Stimulated activated naive CD4-positive, alpha-beta T cell treated with Interleukin-2 at 50 U/mL for 16 hours (primary cell): Measurements from ENCODE around the gene ACTN3.
"Not testable (repeated sequence)": the region's sequence is repeated elsewhere in the genome, so short reads cannot be mapped to it uniquely, and the experiment has no call there.

ENCODE experiments used
- DNase-seq: peaks from one replicate; lab custom pipeline; 2025; lab: John Stamatoyannopoulos, UW

The ACTN3 gene

DNA sequence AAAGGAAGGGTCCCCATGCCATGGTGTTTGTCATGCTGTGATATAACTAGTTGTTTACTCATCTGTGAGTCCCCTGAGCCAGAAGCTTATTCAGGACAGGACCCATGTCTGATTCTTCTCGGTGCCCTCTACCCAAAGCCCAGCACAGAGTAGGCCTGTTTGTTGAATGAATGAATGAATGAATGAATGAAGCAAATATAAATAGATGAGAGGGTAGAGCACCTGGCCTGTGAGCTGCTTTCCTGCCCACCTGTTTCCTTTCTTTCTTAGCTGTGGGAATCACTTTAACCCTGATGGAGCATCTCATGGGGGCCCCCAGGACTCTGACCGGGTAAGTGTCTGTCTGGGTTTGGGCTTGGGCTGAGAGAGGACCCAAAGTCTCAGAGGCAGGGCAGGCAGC lies 53.5 kb downstream of the ACTN3 start:
- DNase-seq: no peak

DNA sequence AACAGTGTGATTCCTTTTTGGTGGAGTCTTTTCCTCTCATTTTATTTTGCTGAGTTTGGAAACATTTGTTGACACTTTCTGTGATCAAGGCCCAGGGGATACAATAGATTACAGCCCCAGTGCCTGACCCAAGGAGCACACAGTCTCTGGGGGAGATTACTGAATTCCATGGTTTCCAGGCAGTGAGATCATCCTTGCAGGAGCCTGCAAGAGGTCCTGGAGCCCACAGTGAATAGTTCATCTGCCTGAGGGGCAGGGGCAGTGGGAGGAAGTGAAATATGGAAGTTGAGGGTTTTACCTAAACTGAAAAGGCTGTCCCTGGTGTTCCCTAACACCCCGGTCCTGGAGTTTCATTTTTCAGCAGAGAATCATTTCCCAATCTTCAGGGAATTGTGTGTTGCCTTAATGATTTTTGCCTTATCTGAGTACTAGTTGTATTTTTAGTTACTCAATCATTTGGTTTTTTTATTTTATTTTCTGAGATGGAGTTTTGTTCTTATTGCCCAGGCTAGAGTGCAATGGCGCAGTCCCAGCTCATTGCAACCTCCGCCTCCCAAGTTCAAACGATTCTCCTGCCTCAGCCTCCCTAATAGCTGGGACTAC lies 54.0 kb downstream of the ACTN3 start:
- DNase-seq: no peak

DNA sequence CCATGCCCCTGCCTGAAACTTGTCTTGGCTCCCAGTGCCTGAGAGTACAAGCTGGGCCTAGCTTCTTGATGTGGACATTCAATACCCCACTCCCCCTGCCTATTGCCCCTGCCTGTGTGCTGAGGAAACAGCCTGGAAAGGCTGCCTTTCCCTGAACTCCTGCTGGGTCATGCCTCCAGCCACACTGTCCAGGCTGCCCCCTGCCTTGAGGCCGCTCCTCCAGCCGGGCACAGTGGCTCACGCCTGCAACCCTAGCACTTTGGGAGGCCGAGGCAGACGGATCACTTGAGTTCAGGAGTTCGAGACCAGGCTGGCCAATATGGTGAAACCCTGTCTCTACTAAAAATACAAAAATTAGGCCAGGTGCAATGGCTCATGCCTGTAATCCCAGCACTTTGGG lies 56.4 kb downstream of the ACTN3 start:
- no peak for DNase-seq

DNA sequence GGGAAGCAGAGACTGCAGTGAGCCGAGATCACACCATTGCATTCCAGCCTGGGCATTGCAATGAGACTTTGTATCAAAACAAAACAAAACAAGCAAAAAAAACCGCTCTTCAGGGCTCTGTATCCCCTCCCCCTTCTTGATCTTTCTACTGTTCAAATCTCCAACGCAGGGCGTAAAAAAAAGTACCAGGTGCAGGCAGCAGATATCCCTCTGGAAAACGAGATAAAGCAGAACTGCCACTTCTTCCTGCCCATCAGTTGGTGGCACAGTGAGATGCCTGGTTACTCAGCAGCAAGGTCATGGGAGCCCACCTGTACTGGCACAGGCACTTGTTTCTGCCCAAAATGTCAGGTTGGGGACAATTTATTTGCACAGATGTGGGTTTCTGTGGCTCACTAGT lies 57.5 kb downstream of the ACTN3 start:
- no peak for DNase-seq

DNA sequence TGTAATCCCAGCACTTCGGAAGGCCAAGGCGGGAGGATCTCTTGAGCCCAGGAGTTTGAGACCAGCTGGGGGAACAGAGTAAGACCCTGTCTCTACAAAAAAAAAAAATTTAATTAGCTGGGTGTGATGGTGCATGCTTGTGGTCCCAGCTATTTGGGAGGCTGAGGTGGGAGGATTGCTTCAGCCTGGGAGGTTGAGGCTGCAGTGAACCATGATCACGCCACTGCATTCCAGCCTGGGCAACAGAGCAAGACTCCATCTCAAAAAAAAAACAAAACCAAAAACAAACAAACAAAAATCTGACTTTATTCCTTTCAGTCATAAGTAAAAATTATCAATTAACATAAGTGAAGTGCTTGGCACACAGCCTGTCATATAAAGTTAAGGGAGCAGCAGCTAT lies 59.9 kb downstream of the ACTN3 start:
- not testable (repeated sequence) for DNase-seq

DNA sequence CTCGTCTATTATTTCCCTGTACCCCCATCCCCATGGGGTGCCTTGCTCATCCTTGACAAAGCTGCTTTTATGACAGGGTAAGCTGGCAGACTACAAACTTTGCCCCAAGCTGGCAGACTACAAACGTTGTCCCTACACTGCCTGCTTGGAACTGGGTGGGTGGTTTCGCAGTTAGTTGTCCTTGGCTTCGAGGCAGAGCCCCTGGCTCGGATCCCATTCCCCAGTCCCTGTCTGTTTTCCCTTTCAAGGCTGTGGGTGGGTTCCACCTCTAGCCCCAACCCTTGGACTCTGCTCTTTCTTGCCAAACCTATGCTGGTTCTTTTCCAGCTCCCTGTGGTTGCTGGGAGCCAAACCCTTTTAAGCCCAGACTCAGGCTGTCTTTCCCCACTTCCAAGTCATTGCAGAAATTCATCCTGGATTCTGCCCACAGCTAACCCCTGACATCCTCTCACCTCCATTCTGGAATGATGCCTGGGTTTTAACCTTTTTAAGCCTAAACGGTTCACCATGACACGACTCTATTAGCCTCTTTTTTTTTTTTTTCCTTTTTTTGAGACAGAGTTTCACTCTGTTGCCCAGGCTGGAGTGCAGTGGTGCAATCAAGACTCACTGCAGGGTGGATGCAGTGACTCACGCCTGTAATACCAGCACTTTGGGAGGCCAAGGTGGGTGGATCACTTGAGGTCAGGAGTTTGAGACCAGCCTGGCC lies 60.6 kb downstream of the ACTN3 start:
- no peak for DNase-seq

DNA sequence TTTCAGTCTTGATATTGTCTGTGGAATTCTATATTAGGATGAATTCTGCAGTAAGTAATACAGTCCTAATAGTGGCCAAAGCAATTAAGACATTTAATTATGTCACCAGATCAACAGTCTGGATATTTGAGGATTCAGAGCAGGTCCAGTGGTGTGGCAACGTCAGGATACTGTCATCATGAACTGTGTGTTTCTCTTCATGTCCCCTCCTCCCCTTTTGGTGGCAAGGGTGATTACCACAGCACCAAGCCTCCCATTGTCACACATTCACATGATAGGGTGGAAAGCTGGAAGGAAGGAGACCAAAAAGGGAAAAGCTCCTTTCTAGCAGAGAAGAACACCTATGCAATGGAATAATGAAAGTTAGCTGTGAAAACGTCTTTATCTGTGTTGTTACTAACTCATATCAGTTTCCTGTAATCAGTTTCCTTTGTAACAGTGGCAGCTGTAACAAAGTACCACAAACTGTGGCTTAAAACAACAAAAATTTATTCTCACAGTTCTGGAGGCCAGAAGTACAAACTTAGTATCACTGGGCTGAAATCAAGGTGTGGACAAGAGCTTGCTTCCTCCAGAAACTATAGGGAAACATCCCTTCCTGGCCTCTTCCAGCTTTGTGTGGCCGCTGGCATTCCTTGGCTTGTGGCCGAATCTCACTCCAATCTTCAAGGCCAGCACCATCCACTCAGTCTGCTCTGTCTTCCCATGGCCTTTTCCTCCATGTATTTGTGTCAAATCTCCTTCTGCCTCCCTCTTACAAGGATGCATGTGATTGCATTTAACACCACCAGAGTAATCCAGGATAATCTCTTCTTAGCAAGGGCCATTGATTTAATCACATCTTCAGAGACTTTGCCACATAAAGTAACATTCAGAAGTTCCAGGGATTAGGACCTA lies 63.3 kb downstream of the ACTN3 start:
- no peak for DNase-seq

DNA sequence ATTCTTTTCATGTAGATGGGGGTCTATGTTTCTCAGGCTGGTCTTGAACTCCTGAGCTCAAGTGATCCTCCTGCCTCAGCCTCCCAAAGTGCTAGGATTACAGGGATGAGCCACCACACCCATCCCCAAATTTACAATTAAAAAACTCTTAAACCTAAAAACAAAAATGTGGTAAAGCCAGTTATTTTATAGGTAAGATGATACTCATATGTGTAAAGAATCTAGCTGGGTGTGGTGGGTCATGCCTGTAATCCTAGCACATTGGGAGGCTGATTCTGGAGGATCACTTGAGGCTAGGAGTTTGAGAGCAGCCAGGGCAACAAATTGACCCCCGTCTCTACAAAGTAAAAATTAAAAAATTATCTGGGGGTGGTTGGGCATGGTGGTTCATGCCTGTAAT lies 65.8 kb downstream of the ACTN3 start:
- DNase-seq: no peak
